Rectal smooth muscle tissue (tissue), 1 donor: Measurements from ENCODE around the gene TPD52L2.

Experiments used
- H3K27ac ChIP-seq: one replicate; pipeline ENCODE4 v1.7.0; 2013; ENCODE audit warnings: low read depth, low read length, inconsistent platforms
- H3K27me3 ChIP-seq: one replicate; pipeline ENCODE4 v1.7.0; 2013; ENCODE audit warnings: low read length; ENCODE audit not compliant: control insufficient read depth, insufficient read depth
- H3K36me3 ChIP-seq: one replicate; pipeline ENCODE4 v1.7.0; 2013; ENCODE audit warnings: low read length; ENCODE audit not compliant: control insufficient read depth, insufficient read depth
- H3K4me1 ChIP-seq: one replicate; pipeline ENCODE4 v1.7.0; 2013; ENCODE audit warnings: low read length; ENCODE audit not compliant: control insufficient read depth, insufficient read depth
- H3K4me3 ChIP-seq: one replicate; pipeline ENCODE4 v1.7.0; 2013; ENCODE audit warnings: low read length
- H3K9ac ChIP-seq: one replicate; pipeline ENCODE4 v1.7.0; 2013; ENCODE audit warnings: low read length

TPD52L2 gene

GRCh38 chr20:63881451-63882226, 16.6 kb downstream of the TPD52L2 start:
- Histone ChIP-seq H3K27ac (no peak overlapping the region), H3K4me3 (no peak overlapping the region), H3K27me3 (no peaks in the 10 kb centered on the region), H3K4me1 (no peaks in the 10 kb centered on the region), H3K9ac (no peak overlapping the region), H3K36me3 (peaks cover 17% of the 10 kb centered on the region)

GRCh38 chr20:63882257-63883200, 17.5 kb downstream of the TPD52L2 start:
- H3K27ac ChIP-seq: no peak overlapping the region

GRCh38 chr20:63883201-63883593, 18.1 kb downstream of the TPD52L2 start:
- Histone ChIP-seq H3K9ac (no peak overlapping the region), H3K36me3 (peaks cover 17% of the 10 kb centered on the region), H3K4me3 (no peak overlapping the region), H3K27me3 (no peaks in the 10 kb centered on the region), H3K27ac (no peak overlapping the region), H3K4me1 (no peaks in the 10 kb centered on the region)

More at GRCh38 chr20:63882257-63883200, 17.5 kb downstream of the TPD52L2 start:
- Histone ChIP-seq H3K4me1 (no peaks in the 10 kb centered on the region), H3K27me3 (no peaks in the 10 kb centered on the region), H3K36me3 (peaks cover 17% of the 10 kb centered on the region), H3K9ac (no peak overlapping the region), H3K4me3 (no peak overlapping the region)

- no peak overlapping the region for H3K4me3 ChIP-seq
- no peaks in the 10 kb centered on the region for H3K27me3 ChIP-seq
- H3K27ac ChIP-seq: no peak overlapping the region
- H3K36me3 ChIP-seq: peaks cover 24% of the 10 kb centered on the region
- no peak overlapping the region for H3K9ac ChIP-seq
- no peaks in the 10 kb centered on the region for H3K4me1 ChIP-seq
These were observed 19.6 kb downstream of the TPD52L2 start for GRCh38 chr20:63884506-63885263.

- Histone ChIP-seq H3K36me3 (peaks cover 30% of the 10 kb centered on the region), H3K9ac (no peak overlapping the region), H3K4me1 (no peaks in the 10 kb centered on the region), H3K4me3 (no peak overlapping the region), H3K27ac (no peak overlapping the region), H3K27me3 (no peaks in the 10 kb centered on the region)
These were observed 20.4 kb downstream of the TPD52L2 start for GRCh38 chr20:63885264-63886053.

GRCh38 chr20:63886054-63886419, 21.0 kb downstream of the TPD52L2 start:
- H3K27ac ChIP-seq: no peak overlapping the region
- H3K4me3 ChIP-seq: no peak overlapping the region
- H3K4me1 ChIP-seq: no peaks in the 10 kb centered on the region

GRCh38 chr20:63886921-63887320, 21.9 kb downstream of the TPD52L2 start:
- no peak overlapping the region for H3K4me3 ChIP-seq
- no peaks in the 10 kb centered on the region for H3K27me3 ChIP-seq
- H3K36me3 ChIP-seq: peaks cover 30% of the 10 kb centered on the region
- no peak overlapping the region for H3K27ac ChIP-seq
- no peaks in the 10 kb centered on the region for H3K4me1 ChIP-seq
- H3K9ac ChIP-seq: no peak overlapping the region

More at GRCh38 chr20:63886054-63886419, 21.0 kb downstream of the TPD52L2 start:
- Histone ChIP-seq H3K9ac (no peak overlapping the region), H3K36me3 (peaks cover 30% of the 10 kb centered on the region), H3K27me3 (no peaks in the 10 kb centered on the region)

GRCh38 chr20:63889241-63890200, 24.5 kb downstream of the TPD52L2 start:
- Histone ChIP-seq H3K27ac (no peak overlapping the region), H3K4me3 (no peak overlapping the region), H3K27me3 (no peaks in the 10 kb centered on the region), H3K4me1 (no peaks in the 10 kb centered on the region), H3K36me3 (peaks cover 19% of the 10 kb centered on the region), H3K9ac (no peak overlapping the region)

- Histone ChIP-seq H3K4me3 (no peak overlapping the region), H3K9ac (no peak overlapping the region), H3K27me3 (no peaks in the 10 kb centered on the region), H3K36me3 (peaks cover 15% of the 10 kb centered on the region), H3K27ac (no peak overlapping the region), H3K4me1 (no peaks in the 10 kb centered on the region)
These were observed 25.1 kb downstream of the TPD52L2 start for GRCh38 chr20:63890201-63890576.

- H3K36me3 ChIP-seq: peaks cover 15% of the 10 kb centered on the region
- no peak overlapping the region for H3K9ac ChIP-seq
- H3K27ac ChIP-seq: no peak overlapping the region
- H3K4me1 ChIP-seq: no peaks in the 10 kb centered on the region
- H3K27me3 ChIP-seq: no peaks in the 10 kb centered on the region
- H3K4me3 ChIP-seq: no peak overlapping the region
These were observed 25.5 kb downstream of the TPD52L2 start for GRCh38 chr20:63890616-63891015.
